ENCODE data around the gene RNF217.
"Not testable (repeated sequence)": the region's sequence is repeated elsewhere in the genome, so short reads cannot be mapped to it uniquely, and the experiment has no call there.

RNF217 gene, protein sequence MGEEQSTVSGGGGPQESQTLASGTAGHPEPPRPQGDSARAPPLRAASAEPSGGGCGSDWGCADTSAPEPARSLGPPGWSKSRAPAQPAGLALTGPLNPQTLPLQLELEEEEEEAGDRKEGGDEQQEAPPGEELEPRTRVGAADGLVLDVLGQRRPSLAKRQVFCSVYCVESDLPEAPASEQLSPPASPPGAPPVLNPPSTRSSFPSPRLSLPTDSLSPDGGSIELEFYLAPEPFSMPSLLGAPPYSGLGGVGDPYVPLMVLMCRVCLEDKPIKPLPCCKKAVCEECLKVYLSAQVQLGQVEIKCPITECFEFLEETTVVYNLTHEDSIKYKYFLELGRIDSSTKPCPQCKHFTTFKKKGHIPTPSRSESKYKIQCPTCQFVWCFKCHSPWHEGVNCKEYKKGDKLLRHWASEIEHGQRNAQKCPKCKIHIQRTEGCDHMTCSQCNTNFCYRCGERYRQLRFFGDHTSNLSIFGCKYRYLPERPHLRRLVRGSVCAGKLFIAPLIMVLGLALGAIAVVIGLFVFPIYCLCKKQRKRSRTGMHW

DNA sequence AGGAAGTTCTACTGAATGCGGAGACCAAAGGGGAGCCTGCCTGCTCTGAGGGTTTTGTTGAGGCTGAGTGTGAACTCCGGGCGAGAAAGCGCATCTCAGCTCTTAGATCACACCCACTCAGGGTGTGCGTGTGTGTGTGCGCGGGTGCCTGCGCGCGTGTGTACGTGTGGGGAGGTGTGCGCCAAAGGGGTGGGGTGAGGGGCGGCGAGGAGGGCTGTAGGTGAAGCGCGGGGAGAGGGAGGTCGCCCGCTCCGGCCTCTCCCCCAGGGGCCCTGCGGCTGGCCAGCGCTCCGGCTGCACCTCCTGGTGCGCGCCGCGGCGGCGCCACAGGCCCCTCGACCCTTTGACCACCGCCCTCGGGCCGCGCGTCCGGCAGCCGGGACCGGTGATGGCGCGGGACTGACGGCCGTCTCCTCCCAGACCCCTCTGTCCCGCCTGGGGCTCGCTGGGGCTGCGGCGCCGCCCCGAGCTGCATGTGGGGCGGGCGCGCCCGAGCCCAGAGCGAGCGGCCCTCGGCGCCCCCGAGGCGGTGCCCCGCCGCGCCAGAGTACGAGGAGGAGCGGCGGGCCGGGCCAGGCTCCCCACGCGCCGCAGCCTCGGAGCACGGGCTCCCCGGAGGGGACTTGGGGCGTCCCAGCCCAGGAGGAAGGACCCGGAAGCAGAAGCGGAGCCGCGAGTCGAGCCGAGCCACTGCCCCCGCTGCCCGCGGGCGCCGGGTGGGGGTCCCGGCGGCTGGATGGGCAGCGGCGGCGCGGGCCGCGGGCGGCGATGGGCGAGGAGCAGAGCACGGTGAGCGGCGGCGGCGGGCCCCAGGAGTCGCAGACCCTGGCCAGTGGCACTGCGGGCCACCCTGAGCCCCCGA, at the start of gene RNF217:
Gene RNF217 (plus strand): TSS at position 661 of the 862 bp plus-strand sequence. CDS start 108 bp downstream, at position 769.
- peak; percentile 54 for DNase-seq (ENCODE audit: low spot score)

- no peak for DNase-seq (ENCODE audit: low spot score)
These were observed 49.2 kb upstream of the RNF217 start for GRCh38 chr6:124913056-124913455.

DNA sequence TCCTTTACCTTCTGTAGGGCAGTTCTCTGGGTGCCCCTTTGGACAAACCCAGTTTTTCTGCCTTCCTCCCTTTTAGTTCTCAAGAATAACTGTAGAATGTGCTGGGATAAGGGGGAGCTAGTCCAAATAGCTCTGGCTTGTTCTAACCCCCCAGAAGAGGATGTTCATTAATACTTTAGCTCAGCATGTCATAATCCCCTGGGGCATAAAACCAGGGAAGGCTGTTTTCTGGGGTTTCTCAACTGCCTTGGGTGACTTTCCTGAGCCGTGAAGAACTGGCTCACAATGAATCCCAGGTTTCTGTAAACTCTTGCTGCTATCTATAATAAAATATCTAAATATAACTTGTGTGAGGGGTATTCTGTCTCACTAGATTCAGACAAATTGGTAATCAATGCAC, 44.5 kb upstream of the RNF217 start:
- no peak for DNase-seq (ENCODE audit: low spot score)

GRCh38 chr6:124919703-124920102, 42.5 kb upstream of the RNF217 start:
- DNase-seq (ENCODE audit: low spot score) = not testable (repeated sequence)

GRCh38 chr6:124924333-124924759, 37.9 kb upstream of the RNF217 start:
- no peak for DNase-seq (ENCODE audit: low spot score)

GRCh38 chr6:124926435-124926834, 35.8 kb upstream of the RNF217 start:
- DNase-seq (ENCODE audit: low spot score) = no peak

DNA sequence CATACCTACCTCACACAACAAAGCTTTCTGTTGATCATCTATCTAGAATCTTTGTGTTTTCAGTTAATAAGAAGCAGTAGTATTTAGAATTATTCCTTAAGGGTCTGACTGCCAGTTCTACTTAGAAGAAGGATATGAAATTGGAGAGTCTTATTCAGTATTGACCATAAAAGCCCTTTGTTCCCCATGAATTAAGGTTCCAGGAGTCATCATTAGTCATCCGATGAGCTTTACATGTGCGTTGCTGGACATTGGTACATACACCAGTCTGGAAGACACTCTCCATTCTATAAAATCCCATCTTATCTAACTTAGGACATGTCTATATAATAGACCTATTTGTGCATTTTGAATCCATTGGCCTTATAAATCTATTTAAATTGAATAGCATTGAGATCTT, 34.4 kb upstream of the RNF217 start:
- DNase-seq (ENCODE audit: low spot score) = no peak

- no peak for DNase-seq (ENCODE audit: low spot score)
These were observed 33.4 kb upstream of the RNF217 start for GRCh38 chr6:124928851-124929250.

GRCh38 chr6:124937645-124938044, 24.6 kb upstream of the RNF217 start:
- no peak for DNase-seq (ENCODE audit: low spot score)

DNA sequence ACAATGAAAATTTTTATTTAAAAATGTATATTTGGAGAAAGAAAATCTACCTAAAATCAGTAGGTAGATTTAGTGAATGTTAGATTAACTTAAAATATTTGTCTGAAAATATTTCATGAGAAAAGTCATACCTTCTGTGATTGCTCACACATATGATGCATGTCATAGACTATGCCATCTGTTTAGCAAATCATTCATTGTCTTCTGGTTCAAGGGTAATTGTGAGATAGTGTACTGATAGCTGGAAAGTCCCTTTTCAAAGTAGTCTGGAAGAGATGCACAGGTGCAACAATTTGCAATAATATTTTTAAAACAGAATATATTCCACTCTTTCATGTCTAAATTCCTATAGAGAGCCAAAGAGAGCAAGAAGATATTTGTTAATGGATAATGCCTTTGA, 21.0 kb upstream of the RNF217 start:
- DNase-seq (ENCODE audit: low spot score) = no peak

GRCh38 chr6:124943658-124944057, 18.6 kb upstream of the RNF217 start:
- DNase-seq (ENCODE audit: low spot score) = no peak

- peak; percentile 35 for DNase-seq (ENCODE audit: low spot score)
These were observed 14.2 kb upstream of the RNF217 start for GRCh38 chr6:124947971-124948451.

DNA sequence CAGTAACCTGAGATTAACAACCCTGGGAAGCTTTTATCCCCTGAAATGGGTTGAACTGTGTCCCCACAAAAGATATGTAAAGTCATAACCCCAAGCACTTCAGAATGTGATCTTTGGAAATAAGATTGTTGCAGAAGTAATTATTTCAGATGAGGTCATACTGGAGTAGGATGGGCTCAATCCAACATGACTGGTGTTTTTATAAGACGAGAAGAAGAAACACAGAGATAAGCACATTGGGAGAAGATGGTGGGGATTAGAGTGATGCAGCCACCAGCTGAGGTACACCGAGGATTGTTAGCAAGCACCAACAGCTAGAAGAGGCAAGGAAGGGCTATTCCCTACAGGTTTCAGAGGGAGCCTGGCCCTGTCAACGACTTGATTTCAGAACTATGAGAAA, 12.5 kb upstream of the RNF217 start:
- no peak for DNase-seq (ENCODE audit: low spot score)

DNA sequence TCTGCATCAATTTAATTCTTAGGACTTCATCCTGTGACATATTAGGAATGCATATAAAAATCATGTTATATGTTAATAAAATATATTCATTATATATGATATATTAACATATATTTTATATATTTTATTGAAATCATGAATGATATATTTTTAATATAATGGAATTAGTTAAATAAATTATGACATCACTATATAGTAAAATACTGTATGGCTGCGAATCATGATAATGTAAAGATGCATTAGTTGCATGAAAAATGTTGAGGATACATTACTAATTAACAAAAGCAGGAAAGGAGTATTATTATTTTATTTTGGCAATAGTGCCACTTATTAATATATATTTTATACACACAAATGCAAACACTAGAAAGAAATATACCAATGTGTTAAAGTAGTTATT, 8.4 kb upstream of the RNF217 start:
- no peak for DNase-seq (ENCODE audit: low spot score)

- DNase-seq (ENCODE audit: low spot score) = no peak
These were observed 7.0 kb upstream of the RNF217 start for GRCh38 chr6:124955108-124955856.

GRCh38 chr6:124956018-124956417, 6.2 kb upstream of the RNF217 start:
- DNase-seq (ENCODE audit: low spot score) = no peak

GRCh38 chr6:124958149-124958548, 4.1 kb upstream of the RNF217 start:
- no peak for DNase-seq (ENCODE audit: low spot score)

DNA sequence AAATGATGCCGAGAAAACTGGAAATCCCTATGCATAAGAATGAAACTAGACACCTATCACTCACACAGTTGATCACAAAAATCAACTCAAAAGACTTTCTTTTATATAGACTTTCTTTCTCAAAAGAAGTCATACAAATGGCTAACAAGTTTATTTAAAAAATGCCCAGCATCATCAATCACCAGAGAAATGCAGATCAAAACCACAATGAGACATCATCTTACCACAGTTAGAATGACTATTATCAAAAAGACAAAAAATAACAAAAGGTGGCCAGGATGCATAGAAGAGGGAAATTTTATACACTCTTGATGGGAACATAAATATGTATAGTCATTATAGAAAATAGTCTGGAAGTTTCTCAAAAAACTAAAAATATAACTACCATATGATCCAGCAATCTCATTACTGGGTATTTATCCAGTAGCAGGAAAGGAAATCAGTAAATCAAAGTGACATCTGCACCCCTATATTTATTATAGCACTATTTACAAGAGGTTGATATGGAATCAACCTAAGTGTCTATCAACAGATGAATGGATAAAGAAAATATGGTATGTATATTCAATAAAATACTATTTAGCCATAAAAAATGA, 3.4 kb upstream of the RNF217 start:
- DNase-seq (ENCODE audit: low spot score) = no peak

GRCh38 chr6:124960757-124961463, 1.3 kb upstream of the RNF217 start:
- DNase-seq (ENCODE audit: low spot score) = no peak

DNA sequence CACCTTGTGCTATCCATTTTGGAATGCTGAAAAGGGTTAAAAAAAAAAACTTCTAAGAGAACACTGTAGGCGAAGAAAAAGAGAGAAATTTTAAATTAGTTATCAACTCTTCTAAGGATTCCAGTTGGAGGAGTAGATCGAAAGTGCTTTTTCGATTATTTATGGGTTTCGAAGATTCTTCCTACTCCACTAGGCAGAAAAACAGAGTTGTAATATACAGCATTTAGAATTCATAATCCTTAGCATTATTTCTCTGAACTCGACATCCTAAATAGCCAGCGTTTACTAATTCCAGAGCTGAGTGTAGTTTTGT, 817 bp upstream of the RNF217 start:
- DNase-seq (ENCODE audit: low spot score) = no peak

Measured in AG08395 (cell line).